Neural cell (in vitro differentiated cells): ENCODE measurements around the gene TAX1BP3.

Experiments
- EP300 ChIP-seq: fragments of 450-650 bp; conservative IDR thresholded peaks from 2 replicates; pipeline ENCODE4 v1.6.1; 2014; ENCODE audit warnings: antibody characterized with exemption, mild to moderate bottlenecking, moderate library complexity; ENCODE audit not compliant: poor library complexity, severe bottlenecking
- POLR2AphosphoS5 ChIP-seq: IDR thresholded peaks from 2 replicates; pipeline ENCODE4 v1.6.1; 2012
- RAD21 ChIP-seq: fragments of 450-650 bp; conservative IDR thresholded peaks from 2 replicates; pipeline ENCODE4 v1.6.1; 2014; ENCODE audit warnings: antibody characterized with exemption, mild to moderate bottlenecking, moderate library complexity
- TAF1 ChIP-seq: IDR thresholded peaks from 2 replicates; pipeline ENCODE4 v1.6.1; 2012; ENCODE audit warnings: low read depth
- TF ChIP-seq, protein P1 (sequence below): IDR thresholded peaks from 2 replicates; pipeline ENCODE4 v1.6.1; 2012; ENCODE audit warnings: borderline replicate concordance
- TF ChIP-seq, protein P2 (sequence below): fragments of 450-650 bp; IDR thresholded peaks from 2 replicates; pipeline ENCODE4 v1.5.1; 2014; ENCODE audit warnings: antibody characterized with exemption, mild to moderate bottlenecking, moderate library complexity; ENCODE audit not compliant: poor library complexity, severe bottlenecking

DNA sequence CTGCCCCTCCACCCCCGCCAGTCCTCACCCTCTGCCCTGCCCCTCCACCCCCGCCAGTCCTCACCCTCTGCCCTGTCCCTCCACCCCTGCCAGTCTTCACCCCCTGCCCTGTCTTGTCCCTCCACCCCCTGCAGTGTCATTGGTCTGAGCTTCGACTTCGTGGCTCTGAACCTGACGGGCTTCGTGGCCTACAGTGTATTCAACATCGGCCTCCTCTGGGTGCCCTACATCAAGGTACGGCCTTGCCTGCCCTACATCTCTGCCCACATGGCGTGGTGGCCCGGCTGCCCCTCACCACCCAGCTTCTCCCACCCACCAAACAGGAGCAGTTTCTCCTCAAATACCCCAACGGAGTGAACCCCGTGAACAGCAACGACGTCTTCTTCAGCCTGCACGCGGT lies 12.0 kb downstream of the TAX1BP3 start:
- TF ChIP-seq, protein P1, sequence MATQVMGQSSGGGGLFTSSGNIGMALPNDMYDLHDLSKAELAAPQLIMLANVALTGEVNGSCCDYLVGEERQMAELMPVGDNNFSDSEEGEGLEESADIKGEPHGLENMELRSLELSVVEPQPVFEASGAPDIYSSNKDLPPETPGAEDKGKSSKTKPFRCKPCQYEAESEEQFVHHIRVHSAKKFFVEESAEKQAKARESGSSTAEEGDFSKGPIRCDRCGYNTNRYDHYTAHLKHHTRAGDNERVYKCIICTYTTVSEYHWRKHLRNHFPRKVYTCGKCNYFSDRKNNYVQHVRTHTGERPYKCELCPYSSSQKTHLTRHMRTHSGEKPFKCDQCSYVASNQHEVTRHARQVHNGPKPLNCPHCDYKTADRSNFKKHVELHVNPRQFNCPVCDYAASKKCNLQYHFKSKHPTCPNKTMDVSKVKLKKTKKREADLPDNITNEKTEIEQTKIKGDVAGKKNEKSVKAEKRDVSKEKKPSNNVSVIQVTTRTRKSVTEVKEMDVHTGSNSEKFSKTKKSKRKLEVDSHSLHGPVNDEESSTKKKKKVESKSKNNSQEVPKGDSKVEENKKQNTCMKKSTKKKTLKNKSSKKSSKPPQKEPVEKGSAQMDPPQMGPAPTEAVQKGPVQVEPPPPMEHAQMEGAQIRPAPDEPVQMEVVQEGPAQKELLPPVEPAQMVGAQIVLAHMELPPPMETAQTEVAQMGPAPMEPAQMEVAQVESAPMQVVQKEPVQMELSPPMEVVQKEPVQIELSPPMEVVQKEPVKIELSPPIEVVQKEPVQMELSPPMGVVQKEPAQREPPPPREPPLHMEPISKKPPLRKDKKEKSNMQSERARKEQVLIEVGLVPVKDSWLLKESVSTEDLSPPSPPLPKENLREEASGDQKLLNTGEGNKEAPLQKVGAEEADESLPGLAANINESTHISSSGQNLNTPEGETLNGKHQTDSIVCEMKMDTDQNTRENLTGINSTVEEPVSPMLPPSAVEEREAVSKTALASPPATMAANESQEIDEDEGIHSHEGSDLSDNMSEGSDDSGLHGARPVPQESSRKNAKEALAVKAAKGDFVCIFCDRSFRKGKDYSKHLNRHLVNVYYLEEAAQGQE: no peak
- TF ChIP-seq, protein P2, sequence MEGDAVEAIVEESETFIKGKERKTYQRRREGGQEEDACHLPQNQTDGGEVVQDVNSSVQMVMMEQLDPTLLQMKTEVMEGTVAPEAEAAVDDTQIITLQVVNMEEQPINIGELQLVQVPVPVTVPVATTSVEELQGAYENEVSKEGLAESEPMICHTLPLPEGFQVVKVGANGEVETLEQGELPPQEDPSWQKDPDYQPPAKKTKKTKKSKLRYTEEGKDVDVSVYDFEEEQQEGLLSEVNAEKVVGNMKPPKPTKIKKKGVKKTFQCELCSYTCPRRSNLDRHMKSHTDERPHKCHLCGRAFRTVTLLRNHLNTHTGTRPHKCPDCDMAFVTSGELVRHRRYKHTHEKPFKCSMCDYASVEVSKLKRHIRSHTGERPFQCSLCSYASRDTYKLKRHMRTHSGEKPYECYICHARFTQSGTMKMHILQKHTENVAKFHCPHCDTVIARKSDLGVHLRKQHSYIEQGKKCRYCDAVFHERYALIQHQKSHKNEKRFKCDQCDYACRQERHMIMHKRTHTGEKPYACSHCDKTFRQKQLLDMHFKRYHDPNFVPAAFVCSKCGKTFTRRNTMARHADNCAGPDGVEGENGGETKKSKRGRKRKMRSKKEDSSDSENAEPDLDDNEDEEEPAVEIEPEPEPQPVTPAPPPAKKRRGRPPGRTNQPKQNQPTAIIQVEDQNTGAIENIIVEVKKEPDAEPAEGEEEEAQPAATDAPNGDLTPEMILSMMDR: no peak
- TF ChIP-seq POLR2AphosphoS5 (no peak), TAF1 (no peak), RAD21 (no peak), EP300 (no peak)
